GM10248 (cell line): Measurements from ENCODE around the gene EPHA3.

Experiments
- CTCF ChIA-PET: fragments of 300-600 bp; sonication (Branson Sonifier 250); formaldehyde crosslinking; extraction: SDS; loops from one replicate; lab custom pipeline; 2021; ENCODE audit warnings: antibody characterized with exemption; lab: Yijun Ruan, JAX
- POLR2A ChIA-PET: fragments of 350-650 bp; sonication (Branson Sonifier 250); formaldehyde crosslinking; extraction: SDS; loops from one replicate; lab custom pipeline; 2020; ENCODE audit warnings: antibody characterized with exemption; lab: Yijun Ruan, JAX
- DNase-seq: peaks from one replicate; pipeline ENCODE4 v3.0.0; 2012; ENCODE audit errors: extremely low spot score
- TF ChIP-seq, protein P1 (sequence below): IDR thresholded peaks from 2 replicates; pipeline ENCODE4 v1.5.1; 2012; ENCODE audit warnings: mild to moderate bottlenecking, low read depth; ENCODE audit errors: extremely low read depth, missing control alignments, control extremely low read depth

The EPHA3 gene

DNA sequence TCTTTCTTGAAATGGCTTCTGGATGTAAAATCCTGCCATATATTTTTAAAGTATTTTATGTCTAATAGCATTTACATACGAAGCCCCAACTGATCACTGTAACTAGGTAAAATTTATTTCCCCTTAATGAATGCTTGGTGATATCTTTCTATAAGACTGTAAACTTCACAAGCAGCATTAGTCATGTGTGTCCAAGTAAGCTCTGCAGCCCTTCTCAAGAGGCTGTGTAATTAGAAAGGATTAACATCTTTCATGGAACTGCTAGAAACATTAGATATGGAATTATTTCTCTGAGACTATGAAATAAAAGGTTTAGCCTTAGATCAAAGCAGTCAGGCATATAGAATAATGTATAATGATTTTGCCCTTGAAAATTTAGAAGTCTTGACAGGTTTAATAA lies 143.3 kb downstream of the EPHA3 start:
- TF ChIP-seq, protein P1, sequence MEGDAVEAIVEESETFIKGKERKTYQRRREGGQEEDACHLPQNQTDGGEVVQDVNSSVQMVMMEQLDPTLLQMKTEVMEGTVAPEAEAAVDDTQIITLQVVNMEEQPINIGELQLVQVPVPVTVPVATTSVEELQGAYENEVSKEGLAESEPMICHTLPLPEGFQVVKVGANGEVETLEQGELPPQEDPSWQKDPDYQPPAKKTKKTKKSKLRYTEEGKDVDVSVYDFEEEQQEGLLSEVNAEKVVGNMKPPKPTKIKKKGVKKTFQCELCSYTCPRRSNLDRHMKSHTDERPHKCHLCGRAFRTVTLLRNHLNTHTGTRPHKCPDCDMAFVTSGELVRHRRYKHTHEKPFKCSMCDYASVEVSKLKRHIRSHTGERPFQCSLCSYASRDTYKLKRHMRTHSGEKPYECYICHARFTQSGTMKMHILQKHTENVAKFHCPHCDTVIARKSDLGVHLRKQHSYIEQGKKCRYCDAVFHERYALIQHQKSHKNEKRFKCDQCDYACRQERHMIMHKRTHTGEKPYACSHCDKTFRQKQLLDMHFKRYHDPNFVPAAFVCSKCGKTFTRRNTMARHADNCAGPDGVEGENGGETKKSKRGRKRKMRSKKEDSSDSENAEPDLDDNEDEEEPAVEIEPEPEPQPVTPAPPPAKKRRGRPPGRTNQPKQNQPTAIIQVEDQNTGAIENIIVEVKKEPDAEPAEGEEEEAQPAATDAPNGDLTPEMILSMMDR: no peak
- DNase-seq: no peak
- POLR2A ChIA-PET: no interaction called here
- CTCF ChIA-PET: no interaction called here

DNA sequence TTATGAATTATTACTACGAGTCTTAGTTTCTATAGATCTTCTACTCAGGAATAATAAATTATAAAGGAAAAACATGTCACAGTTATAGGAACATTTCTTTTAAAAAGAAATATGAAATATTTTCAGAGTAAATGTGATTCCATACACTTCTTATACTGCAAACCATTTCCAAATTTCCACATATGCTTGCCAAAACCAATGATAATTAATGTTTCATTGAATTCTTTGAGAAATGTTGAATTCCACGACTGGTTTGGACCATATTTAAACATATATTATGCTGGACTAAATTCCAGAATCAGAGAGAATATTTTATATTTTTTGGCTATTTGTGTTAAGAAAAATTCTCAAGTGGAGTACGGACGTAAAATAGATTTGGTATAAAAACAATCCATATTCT lies 144.6 kb downstream of the EPHA3 start:
- POLR2A ChIA-PET: no interaction called here
- no peak for DNase-seq
- CTCF ChIA-PET: no interaction called here
- TF ChIP-seq, protein P1: no peak

DNA sequence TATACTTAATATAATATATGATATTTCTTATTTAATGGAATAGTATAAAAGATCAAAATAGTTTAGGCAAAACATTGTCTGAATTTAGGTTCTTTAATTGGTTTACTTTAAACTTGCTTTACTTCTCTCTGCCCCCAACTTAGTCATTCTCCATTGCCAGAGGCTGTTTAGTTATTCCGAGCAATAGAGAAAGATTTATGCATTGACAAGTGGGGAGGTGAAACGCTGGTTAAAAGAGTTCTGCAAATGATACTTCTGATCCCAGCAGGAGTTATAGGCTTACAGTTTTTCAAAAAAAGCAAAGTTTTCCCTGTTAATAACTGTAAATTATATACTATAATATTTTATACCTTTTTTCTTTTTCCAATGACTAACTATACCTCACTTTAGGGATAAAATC lies 145.4 kb downstream of the EPHA3 start:
- POLR2A ChIA-PET: no interaction called here
- CTCF ChIA-PET: no interaction called here
- TF ChIP-seq, protein P1: no peak
- DNase-seq: no peak

DNA sequence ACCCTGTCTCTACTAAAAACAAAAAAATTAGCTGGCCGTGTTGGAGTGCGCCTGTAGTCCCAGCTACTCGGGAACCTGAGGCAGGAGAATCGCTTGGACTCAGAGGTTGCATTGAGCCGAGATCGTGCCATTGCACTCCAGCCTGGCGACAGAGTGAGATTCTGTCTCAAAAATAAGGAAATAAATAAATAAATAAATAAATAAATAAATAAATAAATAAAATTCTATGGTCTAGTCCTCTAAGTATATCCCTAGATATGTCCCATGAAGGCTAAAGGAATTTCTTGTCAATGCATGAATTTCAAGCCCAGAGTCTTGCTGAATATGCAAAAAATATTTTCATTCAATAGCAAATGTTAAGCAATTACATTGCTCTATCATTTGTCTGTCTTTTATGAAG lies 149.0 kb downstream of the EPHA3 start:
- CTCF ChIA-PET: no interaction called here
- no peak for DNase-seq
- TF ChIP-seq, protein P1: no peak
- POLR2A ChIA-PET: no interaction called here

DNA sequence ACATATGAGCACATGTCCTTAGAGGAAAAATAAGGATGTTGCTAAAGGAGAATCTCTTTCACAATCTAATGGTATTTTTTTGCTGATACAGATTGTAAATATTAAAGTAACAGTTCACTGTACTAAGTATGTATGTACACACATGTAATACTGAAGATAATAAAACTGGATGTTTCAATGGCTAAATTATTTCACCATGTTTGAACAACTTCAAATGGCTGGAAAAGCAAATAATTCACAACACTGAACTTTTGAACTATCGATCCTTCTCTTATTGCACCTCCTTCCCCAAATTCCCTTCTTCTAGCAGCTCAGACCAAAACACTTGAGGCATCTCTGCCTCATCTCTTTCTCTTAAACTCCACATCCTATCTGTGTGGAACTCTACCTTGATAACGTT lies 149.5 kb downstream of the EPHA3 start:
- DNase-seq: no peak
- POLR2A ChIA-PET: no interaction called here
- TF ChIP-seq, protein P1: no peak
- CTCF ChIA-PET: no interaction called here

DNA sequence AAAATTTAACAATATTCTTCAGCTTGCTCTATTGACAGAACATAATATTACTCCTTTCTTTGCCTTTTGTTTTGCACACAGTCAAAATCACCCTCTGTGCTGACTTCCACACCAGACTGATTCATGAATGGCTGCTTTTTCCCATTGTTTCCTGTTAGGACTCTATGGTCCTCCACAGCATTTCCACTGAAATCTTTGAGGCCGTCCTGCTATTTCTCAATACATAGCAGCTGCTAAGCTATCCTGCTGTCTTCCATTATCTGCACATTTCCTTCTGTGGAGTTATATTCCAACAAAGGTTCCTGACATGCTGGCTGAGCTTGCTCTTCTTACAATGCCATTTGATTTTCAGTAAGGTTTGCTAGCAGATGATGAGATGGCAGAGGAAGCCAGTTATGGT lies 153.3 kb downstream of the EPHA3 start:
- no peak for DNase-seq
- ChIA-PET CTCF (no interaction called here), POLR2A (no interaction called here)
- TF ChIP-seq, protein P1: no peak

DNA sequence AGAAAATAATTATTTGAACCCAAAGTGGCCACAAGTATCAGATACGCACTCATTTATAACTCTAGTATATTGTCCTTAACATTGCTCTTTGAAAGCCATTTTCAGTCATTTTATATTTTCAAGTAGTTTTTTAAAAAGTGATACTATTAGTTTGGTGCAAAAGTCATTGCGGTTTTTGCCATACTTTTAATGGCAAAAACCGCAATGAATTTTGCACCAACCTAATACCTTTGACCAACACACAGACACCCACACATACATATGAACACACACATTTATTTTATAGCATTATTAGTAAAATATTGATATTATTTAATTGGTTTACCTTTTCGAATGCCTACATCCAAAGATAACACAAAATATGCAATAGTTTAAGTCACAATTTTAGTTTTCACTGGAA lies 154.3 kb downstream of the EPHA3 start:
- ChIA-PET CTCF (no interaction called here), POLR2A (no interaction called here)
- TF ChIP-seq, protein P1: no peak
- no peak for DNase-seq
